Measurements from ENCODE around the gene PLSCR4.

Gene PLSCR4

GRCh38 chr3:146160964-146161662, 89.8 kb downstream of the PLSCR4 start, which contains the start of gene PLOD2:
PLOD2 (minus strand) TSS chr3:146161184; CDS start chr3:146160989, 195 bp downstream.
- DNase-seq (ENCODE audit: low read depth, low spot score): peak; percentile 50

GRCh38 chr3:146160321-146160963, 90.5 kb downstream of the PLSCR4 start:
- no peak for DNase-seq (ENCODE audit: low read depth, low spot score)

- DNase-seq (ENCODE audit: low read depth, low spot score): no peak
These were observed 91.1 kb downstream of the PLSCR4 start for GRCh38 chr3:146159616-146160320.

- no peak for DNase-seq (ENCODE audit: low read depth, low spot score)
These were observed 91.9 kb downstream of the PLSCR4 start for GRCh38 chr3:146159037-146159436.

- no peak for DNase-seq (ENCODE audit: low read depth, low spot score)
These were observed 93.4 kb downstream of the PLSCR4 start for GRCh38 chr3:146157325-146158060.

- DNase-seq (ENCODE audit: low read depth, low spot score): no peak
These were observed 94.1 kb downstream of the PLSCR4 start for GRCh38 chr3:146156666-146157314.

- DNase-seq (ENCODE audit: low read depth, low spot score): no peak
These were observed 94.8 kb downstream of the PLSCR4 start for GRCh38 chr3:146156095-146156494.

- DNase-seq (ENCODE audit: low read depth, low spot score): no peak
These were observed 95.9 kb downstream of the PLSCR4 start for GRCh38 chr3:146154995-146155394.

GRCh38 chr3:146154316-146154715, 96.6 kb downstream of the PLSCR4 start:
- no peak for DNase-seq (ENCODE audit: low read depth, low spot score)

GRCh38 chr3:146153429-146153828, 97.5 kb downstream of the PLSCR4 start:
- no peak for DNase-seq (ENCODE audit: low read depth, low spot score)

GRCh38 chr3:146152834-146153233, 98.1 kb downstream of the PLSCR4 start:
- DNase-seq (ENCODE audit: low read depth, low spot score): no peak

- DNase-seq (ENCODE audit: low read depth, low spot score): no peak
These were observed 102.4 kb downstream of the PLSCR4 start for GRCh38 chr3:146148468-146148931.

- no peak for DNase-seq (ENCODE audit: low read depth, low spot score)
These were observed 105.3 kb downstream of the PLSCR4 start for GRCh38 chr3:146145642-146146041.

GRCh38 chr3:146142757-146143156, 108.1 kb downstream of the PLSCR4 start:
- no peak for DNase-seq (ENCODE audit: low read depth, low spot score)
